Measurements from ENCODE around the gene SPI1. TPM values are rescaled to one million over a fixed set of nuclear protein-coding genes. Genes with fewer than 3 reads are reported as not detected.

Gene SPI1
- total RNA-seq, 1 donor from 2014 or later = not detected

- no peak for DNase-seq (ENCODE audit: low read depth)
- H3K4me3 ChIP-seq (ENCODE audit: low read depth, low read length) = no peak overlapping the region
- TF ChIP-seq CTCF (conservative IDR thresholded peaks at IDR 0.05; ENCODE audit: low read depth, low read length) = no peak
Observed at GRCh38 chr11:47383071-47383470, 4.7 kb upstream of the SPI1 start.

GRCh38 chr11:47380078-47380477 lies 1.7 kb upstream of the SPI1 start:
- no peak for DNase-seq (ENCODE audit: low read depth)
- no peak for TF ChIP-seq CTCF (conservative IDR thresholded peaks at IDR 0.05; ENCODE audit: low read depth, low read length)

GRCh38 chr11:47379317-47379716 lies 970 bp upstream of the SPI1 start:
- H3K4me3 ChIP-seq (ENCODE audit: low read depth, low read length) = no peak overlapping the region
- no peak for DNase-seq (ENCODE audit: low read depth)
- no peak for TF ChIP-seq CTCF (conservative IDR thresholded peaks at IDR 0.05; ENCODE audit: low read depth, low read length)

More at GRCh38 chr11:47380078-47380477, 1.7 kb upstream of the SPI1 start:
- no peak overlapping the region for H3K4me3 ChIP-seq (ENCODE audit: low read depth, low read length)

- TF ChIP-seq CTCF (conservative IDR thresholded peaks at IDR 0.05; ENCODE audit: low read depth, low read length) = no peak
- H3K4me3 ChIP-seq (ENCODE audit: low read depth, low read length) = no peak overlapping the region
- DNase-seq (ENCODE audit: low read depth) = no peak
Observed at GRCh38 chr11:47378836-47379170, 456 bp upstream of the SPI1 start.

GRCh38 chr11:47377571-47378009 lies 757 bp downstream of the SPI1 start:
- no peak overlapping the region for H3K4me3 ChIP-seq (ENCODE audit: low read depth, low read length)

GRCh38 chr11:47376525-47377371 lies 1.6 kb downstream of the SPI1 start:
- TF ChIP-seq CTCF (conservative IDR thresholded peaks at IDR 0.05; ENCODE audit: low read depth, low read length) = peak; percentile 15
- H3K4me3 ChIP-seq (ENCODE audit: low read depth, low read length) = no peak overlapping the region
- no peak for DNase-seq (ENCODE audit: low read depth)

More at GRCh38 chr11:47377571-47378009, 757 bp downstream of the SPI1 start:
- no peak for TF ChIP-seq CTCF (conservative IDR thresholded peaks at IDR 0.05; ENCODE audit: low read depth, low read length)
- no peak for DNase-seq (ENCODE audit: low read depth)

GRCh38 chr11:47376107-47376524 lies 2.2 kb downstream of the SPI1 start:
- DNase-seq (ENCODE audit: low read depth) = peak; percentile 23
- H3K4me3 ChIP-seq (ENCODE audit: low read depth, low read length) = no peak overlapping the region
- no peak for TF ChIP-seq CTCF (conservative IDR thresholded peaks at IDR 0.05; ENCODE audit: low read depth, low read length)
